SKM-1 (cell line): ENCODE measurements around the gene FABP7.
"Not testable (repeated sequence)": the region's sequence is repeated elsewhere in the genome, so short reads cannot be mapped to it uniquely, and the experiment has no call there.

ENCODE experiments used
- DNase-seq: peaks from one replicate; lab custom pipeline; 2025; ENCODE audit not compliant: unreplicated experiment; lab: John Stamatoyannopoulos, UW

Gene FABP7

DNA sequence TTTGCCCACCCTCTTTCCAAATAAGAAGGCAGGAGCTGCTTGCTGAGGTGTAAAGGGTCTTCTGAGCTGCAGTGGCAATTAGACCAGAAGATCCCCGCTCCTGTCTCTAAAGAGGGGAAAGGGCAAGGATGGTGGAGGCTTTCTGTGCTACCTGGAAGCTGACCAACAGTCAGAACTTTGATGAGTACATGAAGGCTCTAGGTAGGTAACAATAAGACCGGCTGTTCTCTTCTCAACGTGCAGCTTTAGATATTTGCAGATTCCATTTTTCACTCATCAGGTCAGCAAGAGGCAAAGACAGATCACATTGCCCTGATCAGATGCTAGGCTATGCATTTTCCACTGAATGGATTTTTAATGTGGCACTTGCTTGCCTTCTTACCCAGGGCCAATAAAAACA lies at the start of gene FABP7:
FABP7 (plus strand) TSS at position 50 of the 400 bp plus-strand sequence; CDS start at position 129, 79 bp downstream.
- no peak for DNase-seq

DNA sequence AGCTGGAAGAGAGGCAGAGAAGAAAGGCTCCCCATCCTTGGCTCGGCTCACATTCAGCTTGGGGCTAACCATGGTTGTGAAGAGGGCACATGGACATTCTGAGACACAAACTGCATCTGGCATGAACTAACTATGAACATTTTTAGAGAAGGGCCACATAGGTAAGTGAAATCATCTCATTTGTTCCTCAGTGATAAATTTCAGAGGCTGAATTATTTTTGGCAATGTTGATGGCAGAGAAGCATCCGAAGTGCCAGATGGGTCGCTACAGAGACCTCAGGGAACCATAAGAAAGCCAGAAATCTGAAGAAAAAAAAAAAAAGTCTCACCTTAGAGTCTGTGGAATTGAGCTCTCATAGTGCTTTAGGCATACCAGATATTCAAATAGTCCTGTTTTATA lies 49.2 kb upstream of the FABP7 start:
- no peak for DNase-seq

GRCh38 chr6:122730775-122731386 lies 48.6 kb upstream of the FABP7 start:
- DNase-seq = no peak

DNA sequence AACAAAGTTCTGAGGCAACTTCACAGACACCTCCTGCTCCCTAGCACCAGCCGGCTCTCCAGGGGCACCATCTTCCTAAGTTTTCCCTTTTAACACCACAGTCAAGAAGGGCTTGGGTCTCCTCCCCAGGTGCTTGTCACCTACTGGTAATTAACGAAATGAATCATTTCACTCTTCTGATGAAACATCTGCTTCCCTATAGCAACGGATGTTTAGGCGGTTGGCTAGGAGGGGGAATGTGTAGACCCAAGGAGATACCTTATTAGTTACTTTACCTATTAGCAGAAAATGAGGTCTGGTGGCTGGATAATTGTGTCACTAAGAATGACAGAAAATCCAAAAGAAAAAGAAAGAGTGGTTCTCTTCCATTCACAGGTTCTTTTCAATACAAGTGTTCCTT lies 46.3 kb upstream of the FABP7 start:
- no peak for DNase-seq

DNA sequence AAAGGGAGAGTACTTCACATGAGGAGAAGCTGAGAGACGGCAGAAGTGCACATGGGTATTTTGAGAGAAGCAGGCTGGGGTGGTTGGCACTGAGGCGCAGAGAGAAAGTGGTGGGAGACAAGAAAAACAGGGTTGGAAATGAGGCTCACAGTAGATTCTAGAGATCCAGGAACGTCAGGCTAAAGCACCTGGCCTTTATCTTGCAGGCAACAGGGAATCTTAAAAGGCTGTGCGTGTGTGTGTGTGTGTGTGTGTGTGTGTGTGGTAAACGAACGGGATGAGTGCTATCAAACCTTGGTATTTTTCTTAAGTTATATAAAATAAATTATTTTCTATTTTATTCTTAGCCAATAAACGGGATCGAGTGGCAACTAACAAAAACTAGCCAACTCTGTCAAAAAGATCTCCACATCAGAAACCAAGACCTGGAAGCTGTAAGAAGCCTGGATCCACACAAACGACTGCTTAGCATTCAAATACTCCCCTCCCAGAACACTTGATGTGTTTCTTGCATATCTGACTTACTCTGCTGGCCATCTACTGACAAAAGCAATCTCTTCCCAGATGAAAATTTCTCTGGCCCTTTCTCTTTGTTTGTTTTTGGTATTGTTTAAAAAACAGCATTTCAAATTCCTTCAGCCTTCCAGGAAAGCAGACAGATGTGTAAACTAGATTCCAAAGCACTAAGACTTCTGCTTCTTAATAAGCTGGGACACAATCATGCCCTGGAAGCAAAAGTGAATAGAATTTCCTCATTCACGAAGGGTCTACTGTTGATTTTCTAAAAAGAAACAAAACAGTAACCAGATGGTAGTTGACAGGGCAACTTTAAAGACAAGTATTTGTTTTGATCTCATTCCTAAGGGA lies 44.8 kb upstream of the FABP7 start:
- no peak for DNase-seq

DNA sequence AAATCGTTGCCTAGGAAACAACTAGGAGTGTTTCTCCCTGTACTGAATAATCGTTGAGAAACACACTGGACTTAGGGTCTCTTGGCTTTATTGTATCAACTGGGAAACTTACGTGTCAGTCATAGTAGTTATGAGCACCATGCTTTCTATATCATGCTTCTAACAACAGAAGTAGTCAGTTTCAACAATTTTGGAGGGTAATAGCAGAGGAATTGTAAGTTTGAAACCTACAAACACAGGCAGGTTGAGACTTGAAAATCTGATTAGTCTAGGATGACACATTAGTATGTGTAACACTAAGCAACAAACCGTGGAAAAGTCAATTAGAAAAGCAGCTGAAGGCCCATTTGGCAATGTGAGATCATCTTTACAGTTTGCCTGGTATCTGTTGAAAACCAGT lies 43.9 kb upstream of the FABP7 start:
- DNase-seq = no peak

GRCh38 chr6:122736163-122736562 lies 43.4 kb upstream of the FABP7 start:
- DNase-seq = no peak

DNA sequence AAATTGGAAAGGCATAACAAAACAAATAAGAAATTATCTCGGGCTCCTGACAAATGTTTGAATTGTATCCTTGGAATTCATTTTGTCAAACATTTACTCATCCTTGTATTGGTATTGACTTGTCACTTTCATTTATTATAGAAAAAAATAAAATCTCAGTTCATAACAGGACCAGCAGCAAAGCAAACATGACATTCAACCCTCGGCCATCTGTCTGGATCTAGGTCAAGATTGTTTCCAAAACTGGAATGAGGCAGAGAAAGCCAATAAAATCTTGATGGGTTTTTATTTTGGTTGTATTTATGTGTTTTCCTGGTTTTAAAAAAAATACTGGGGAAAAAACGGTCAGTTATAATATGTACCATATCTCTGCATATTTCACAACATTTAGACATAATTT lies 42.9 kb upstream of the FABP7 start:
- no peak for DNase-seq

- DNase-seq = no peak
Measured at GRCh38 chr6:122740091-122740490, 39.4 kb upstream of the FABP7 start.

- DNase-seq = no peak
Measured at GRCh38 chr6:122740936-122741335, 38.6 kb upstream of the FABP7 start.

GRCh38 chr6:122744247-122744646 lies 35.3 kb upstream of the FABP7 start:
- not testable (repeated sequence) for DNase-seq

DNA sequence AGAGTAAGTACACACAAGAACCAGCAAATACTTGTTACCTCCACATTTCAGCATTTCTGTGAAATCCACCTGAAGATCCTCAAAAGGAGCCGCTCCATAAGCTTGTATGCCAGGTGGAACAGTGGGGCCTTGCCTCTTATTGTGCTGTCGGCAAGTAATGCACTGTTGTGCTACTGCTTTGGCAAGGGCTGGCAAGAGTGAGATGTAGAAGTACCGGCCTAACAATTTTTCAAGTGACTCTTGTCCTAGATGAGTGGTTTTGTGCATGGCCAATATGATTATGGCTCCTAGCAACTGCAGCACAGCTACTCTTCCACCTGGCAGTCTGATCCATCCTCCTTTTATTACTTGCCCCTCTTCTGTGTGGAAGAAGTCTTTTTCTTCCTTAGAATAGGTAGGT lies 34.7 kb upstream of the FABP7 start:
- not testable (repeated sequence) for DNase-seq

DNA sequence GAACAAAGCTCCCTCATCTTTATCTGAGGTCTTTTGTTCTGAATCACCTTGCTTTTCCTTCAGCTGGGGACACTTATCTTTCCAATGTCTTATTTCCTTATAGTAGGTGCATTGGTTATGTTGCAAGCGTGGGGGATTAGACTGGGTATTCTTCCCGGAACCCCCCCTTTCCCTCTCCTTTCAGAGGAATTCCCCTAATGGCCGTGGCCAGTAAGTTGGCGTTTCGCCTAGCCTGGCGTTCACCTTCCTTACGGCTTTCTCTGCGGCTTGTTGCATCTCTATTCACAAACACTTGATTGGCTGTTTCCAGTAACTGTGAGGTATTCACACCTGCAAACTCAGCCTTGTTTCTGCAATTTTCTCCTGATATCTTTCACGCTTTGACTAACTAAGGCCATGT lies 32.8 kb upstream of the FABP7 start:
- DNase-seq = no peak

DNA sequence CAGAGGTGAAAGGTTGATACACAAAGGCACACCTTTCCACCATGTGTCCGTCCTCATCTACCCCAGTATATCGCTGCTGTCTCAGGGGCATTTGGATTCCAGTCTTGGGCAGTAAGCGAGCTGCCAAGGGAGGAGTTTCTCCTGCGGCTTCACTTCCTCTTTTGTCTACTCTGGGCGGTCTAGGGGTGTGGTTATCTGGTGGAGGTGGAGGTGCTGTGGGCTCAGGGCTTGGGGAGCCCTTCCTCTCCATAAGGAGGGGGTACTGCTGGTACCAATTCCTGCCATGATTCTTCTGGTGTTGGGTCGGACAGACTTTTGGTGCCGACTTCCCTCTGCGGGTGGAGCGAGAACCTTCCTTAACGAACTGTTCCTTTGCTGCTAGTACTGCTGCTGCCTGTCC lies 31.9 kb upstream of the FABP7 start:
- no peak for DNase-seq

GRCh38 chr6:122748945-122749344 lies 30.6 kb upstream of the FABP7 start:
- not testable (repeated sequence) for DNase-seq

GRCh38 chr6:122749451-122750050 lies 30.0 kb upstream of the FABP7 start:
- no peak for DNase-seq

DNA sequence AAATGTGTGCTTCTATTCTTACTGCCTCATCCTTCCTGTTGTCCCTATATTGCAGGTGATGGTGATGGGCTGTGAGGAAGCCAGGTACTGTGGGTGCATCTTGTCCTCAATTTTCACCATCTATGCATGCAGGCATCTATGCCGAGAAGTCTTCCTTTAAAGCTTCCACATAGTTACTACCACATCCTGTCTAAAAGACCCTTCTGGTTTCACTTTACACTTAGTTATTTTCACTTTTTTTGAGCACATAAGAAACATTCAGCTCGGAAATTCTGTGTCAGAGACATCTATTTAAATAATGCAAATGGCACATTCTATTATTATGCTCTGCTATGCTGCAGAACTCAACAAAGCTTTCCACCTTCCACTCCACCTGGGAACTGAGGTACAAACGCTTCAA lies 28.2 kb upstream of the FABP7 start:
- no peak for DNase-seq

DNA sequence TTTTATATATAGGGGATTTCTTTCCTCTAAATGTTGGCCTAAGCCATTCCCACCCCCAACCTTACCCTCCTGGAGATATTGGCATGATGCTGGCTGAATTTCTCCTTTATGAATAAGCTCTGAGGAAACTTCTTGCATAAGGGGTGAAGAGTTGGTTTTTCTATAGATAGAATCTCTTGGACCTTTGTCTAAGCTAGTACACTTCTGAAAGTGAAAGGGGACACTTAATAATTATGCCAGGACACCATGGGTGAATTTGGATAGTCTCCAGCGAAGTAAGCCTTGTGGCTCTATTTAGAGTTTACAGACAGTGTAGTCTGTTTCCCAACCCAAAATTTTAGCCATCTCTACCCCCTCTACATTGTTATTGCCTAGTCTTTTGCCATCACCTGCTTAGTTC lies 27.1 kb upstream of the FABP7 start:
- DNase-seq = no peak

DNA sequence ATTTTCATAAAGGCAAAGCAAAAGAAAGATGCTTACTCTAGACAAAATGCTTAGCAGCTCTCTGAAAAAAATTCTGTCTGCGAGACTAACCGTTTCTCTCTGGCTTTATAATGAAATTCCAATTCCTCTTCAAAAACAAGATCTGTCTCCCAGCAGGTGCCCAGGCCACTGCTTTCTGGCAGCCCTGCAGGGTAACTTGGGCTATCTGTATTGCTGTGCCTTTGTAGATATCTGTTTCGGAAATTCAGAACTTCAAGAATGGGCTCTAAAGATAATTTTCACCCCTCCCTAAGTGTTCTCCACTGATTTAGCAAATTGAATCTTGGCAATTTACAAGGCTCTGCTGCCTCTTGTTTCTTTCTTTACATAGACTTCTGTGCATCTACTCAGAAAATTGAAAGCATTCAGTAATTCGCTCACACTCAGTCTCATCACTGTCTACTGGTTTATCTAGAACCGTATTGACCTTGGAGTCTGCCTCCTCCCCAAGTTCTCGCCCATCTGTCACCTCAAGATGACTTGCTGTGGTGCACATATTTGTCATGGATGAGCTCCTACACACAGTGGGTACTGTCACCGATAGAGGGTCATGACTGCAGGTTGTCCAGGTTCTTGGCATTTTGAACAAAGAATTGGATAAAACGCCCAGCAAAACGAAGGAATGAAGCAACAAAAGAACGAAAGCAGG lies 26.4 kb upstream of the FABP7 start:
- no peak for DNase-seq

DNA sequence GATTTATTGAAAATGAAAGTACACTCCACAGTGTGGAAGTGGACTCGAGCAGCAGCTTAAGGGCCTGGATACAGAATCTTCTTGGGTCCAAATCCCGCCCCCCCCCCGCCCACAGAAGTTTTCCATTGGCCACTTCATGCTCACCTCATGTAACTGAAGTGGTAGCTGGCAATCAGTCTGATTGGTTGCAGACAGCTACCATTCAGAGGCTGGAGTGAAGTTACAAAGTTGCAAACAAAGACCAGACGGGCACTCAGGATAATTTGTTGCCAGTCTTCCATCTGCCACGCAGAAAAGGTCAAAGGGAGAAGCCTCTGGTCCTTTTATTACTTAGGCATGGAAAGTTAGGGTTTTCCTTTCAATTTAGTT lies 25.8 kb upstream of the FABP7 start:
- DNase-seq = no peak

- DNase-seq = no peak
Measured at GRCh38 chr6:122754191-122754731, 25.3 kb upstream of the FABP7 start.
